ENCODE data around the gene WDR72.

GRCh38 chr15:53512029-53512428 is 247.4 kb downstream of the WDR72 start:
- TF ChIP-seq EZH2 (IDR thresholded peaks at IDR 0.05; ENCODE audit: borderline replicate concordance, insufficient read depth, low read depth, low read length, poor library complexity, severe bottlenecking), result no peak
- no peak for TF ChIP-seq CTCF (IDR thresholded peaks at IDR 0.05)

Measured in B cell (primary cell).